ENCODE measurements around the gene KIRREL3. TPM values are rescaled to one million over a fixed set of nuclear protein-coding genes. Genes with fewer than 3 reads are reported as not detected.

Gene KIRREL3
- total and polyA plus RNA-seq, 2 of the 8 experiments (the other 6 are each of a cell fraction or from before 2014, with no cell fraction given), result 0.29 to 0.32 TPM

GRCh38 chr11:126830216-126830806 is 170.3 kb downstream of the KIRREL3 start:
- FAIRE-seq, result no peak
- no peak overlapping the region for H2BK20ac ChIP-seq (ENCODE audit: low read length)
- no peaks in the 10 kb centered on the region; a peak in 1 of 4 replicates for H3K9me3 ChIP-seq (ENCODE audit: insufficient read depth in 2 of 2, low read depth in 1 of 2, low read length in 1 of 2)
- H3K23ac ChIP-seq (ENCODE audit: insufficient read length), result no peak overlapping the region
- no peak overlapping the region for H3K4me2 ChIP-seq (ENCODE audit: insufficient read depth in 1 of 2, low read depth in 2 of 2, low read length in 2 of 2)
- no peak overlapping the region for H2AK5ac ChIP-seq (ENCODE audit: low read depth, low read length)
- H3K9ac ChIP-seq (replicated peaks in 1 of 4; ENCODE audit: extremely low read depth in 1 of 4, low read depth in 3 of 4, low read length in 3 of 4), result no peak overlapping the region
- H3K27ac ChIP-seq (ENCODE audit: low read depth, low read length), result no peak overlapping the region
- no peak overlapping the region for H2BK120ac ChIP-seq (replicated peaks; ENCODE audit: low read depth, low read length)
- no peak overlapping the region for H4K91ac ChIP-seq (replicated peaks; ENCODE audit: insufficient read length, low read length)
- no peaks in the 10 kb centered on the region for H3K36me3 ChIP-seq (ENCODE audit: control insufficient read depth in 2 of 4, insufficient read depth in 4 of 4, low read length in 3 of 4)
- no peak overlapping the region for H2AFZ ChIP-seq (ENCODE audit: low read length)
- H4K5ac ChIP-seq (ENCODE audit: insufficient read length, low read depth, low read length), result no peak overlapping the region
- H3K79me1 ChIP-seq (ENCODE audit: low read depth, low read length), result no peaks in the 10 kb centered on the region
- H4K8ac ChIP-seq (ENCODE audit: extremely low read depth, insufficient read depth, low read length), result no peak overlapping the region
- DNase-seq (ENCODE audit: low read depth in 1 of 2, low spot score in 2 of 2), result no peak
- TF ChIP-seq EGR1 (IDR thresholded peaks at IDR 0.05; ENCODE audit: borderline replicate concordance, low read depth, low read length) (no peak), TAF7 (optimal IDR thresholded peaks at IDR 0.05; ENCODE audit: borderline replicate concordance, low read depth, low read length) (no peak), E2F6 (IDR thresholded peaks at IDR 0.05) (no peak), SP2 (IDR thresholded peaks at IDR 0.05; ENCODE audit: low read length) (no peak)
- ChIA-PET CTCF (ENCODE audit: partially characterized antibody) (interaction anchor here (0.6 to 1.5 kb wide), 3 partner anchors 71 to 135 kb away, joined by 3 to 5 read pairs (median 4); no protein-coding TSS in a partner anchor), POLR2A (ENCODE audit: partially characterized antibody) (no interaction called here)
- H2BK12ac ChIP-seq (ENCODE audit: low read depth, low read length), result no peak overlapping the region
- no peak overlapping the region for H3K4ac ChIP-seq (replicated peaks; ENCODE audit: insufficient read length, low read depth, low read length)
- H2BK5ac ChIP-seq (ENCODE audit: low read depth, low read length), result no peak overlapping the region
- H3K4me1 ChIP-seq (replicated peaks in 1 of 4; ENCODE audit: control insufficient read depth in 3 of 4, insufficient read depth in 4 of 4, low read length in 3 of 4), result no peaks in the 10 kb centered on the region
- no peak overlapping the region for H3K18ac ChIP-seq (ENCODE audit: extremely low read depth, low read length)
- no peak overlapping the region for H3K56ac ChIP-seq (replicated peaks; ENCODE audit: insufficient read length, low read depth, low read length)
- no peak overlapping the region for H3K14ac ChIP-seq (ENCODE audit: insufficient read length)
- no peak overlapping the region for H2BK15ac ChIP-seq (ENCODE audit: low read length)
- no peaks in the 10 kb centered on the region for H3K79me2 ChIP-seq (ENCODE audit: control insufficient read depth in 1 of 2, insufficient read depth in 2 of 2, low read length in 2 of 2)
- 74% methylated on average over 7 of the region's 7 CpGs; no CpG with 5 or more reads in 1 of the 2 experiments for WGBS, 2 experiments (ENCODE audit: extremely low coverage in 1 of 2, insufficient coverage in 1 of 2, insufficient read length in 1 of 2, insufficient replicate concordance in 2 of 2, low coverage in 1 of 2, low lambda C conversion rate in 2 of 2, missing lambda C conversion rate in 1 of 2)
- H3K27me3 ChIP-seq (replicated peaks in 1 of 4; ENCODE audit: control insufficient read depth in 3 of 4, extremely low read depth in 1 of 4, insufficient read depth in 3 of 4, low read length in 3 of 4), result no peaks in the 10 kb centered on the region
- H3K23me2 ChIP-seq (ENCODE audit: low read depth, low read length), result no peaks in the 10 kb centered on the region
- no peaks in the 10 kb centered on the region for H4K20me1 ChIP-seq (replicated peaks in 1 of 2; ENCODE audit: control insufficient read depth in 1 of 2, insufficient read depth in 2 of 2, low read length in 2 of 2)
- no peak overlapping the region for H3K4me3 ChIP-seq (ENCODE audit: extremely low read depth in 1 of 4, insufficient read depth in 2 of 4, low read depth in 3 of 4, low read length in 4 of 4)

Data from H1 (cell line).